Right lobe of liver (tissue), 6 donors: ENCODE data around the gene CT45A1. TPM values are rescaled to one million over a fixed set of nuclear protein-coding genes. Genes with fewer than 3 reads are reported as not detected.
"Not testable (repeated sequence)": the region's sequence is repeated elsewhere in the genome, so short reads cannot be mapped to it uniquely, and the experiment has no call there.

Experiments
- ATAC-seq, 4 donors: fragments of 200-7000 bp; cut with Tn5 transposase; one replicate each; pipeline ENCODE4 v1.9.1; 2020; ENCODE audit warnings: mild to moderate bottlenecking in 4 of 4, moderate library complexity in 4 of 4
- DNase-seq, 3 donors: peaks; one replicate each; pipeline ENCODE4 v3.0.0-alpha.2; 2020
- H3K27ac ChIP-seq, 3 donors: fragments of 200-600 bp; one replicate each; pipeline ENCODE4 v1.8.0; 2022
- H3K27me3 ChIP-seq, 2 donors: fragments of 200-600 bp; one replicate each; pipeline ENCODE4 v1.8.0; 2022
- H3K36me3 ChIP-seq, 4 donors: fragments of 200-600 bp; sonication (generic) in 1 of 4; one replicate each; pipeline versions ENCODE4 v1.5.1 to v1.8.0; 2017 to 2022; ENCODE audit warnings: control low read depth in 1 of 4
- H3K4me1 ChIP-seq, 4 donors: fragments of 200-600 bp; sonication (generic) in 1 of 4; one replicate each; pipeline versions ENCODE4 v1.5.1 to v1.8.0; 2017 to 2022; ENCODE audit warnings: control low read depth in 1 of 4
- H3K4me3 ChIP-seq, 3 donors: fragments of 200-600 bp; one replicate each; pipeline ENCODE4 v1.8.0; 2022
- H3K9me3 ChIP-seq, 4 donors: fragments of 200-600 bp; sonication (generic) in 1 of 4; one replicate each; pipeline versions ENCODE4 v1.5.1 to v1.8.0; 2017 to 2022; ENCODE audit warnings: control low read depth in 1 of 4
- CTCF ChIP-seq, 4 donors: fragments of 200-600 bp in 3 of 4; fragments of 450-650 bp in 1 of 4; IDR thresholded peaks; one replicate each; pipeline versions ENCODE4 v1.5.1 to v1.8.0; 2016 to 2022; ENCODE audit warnings: antibody characterized with exemption in 4 of 4, mild to moderate bottlenecking in 2 of 4
- POLR2A ChIP-seq: fragments of 450-650 bp; IDR thresholded peaks from one replicate; pipeline ENCODE4 v1.6.1; 2017; ENCODE audit warnings: antibody characterized with exemption, mild to moderate bottlenecking
- WGBS: methylation state at CpG from one replicate; pipeline ENCODE4 v1.1.6; 2018; ENCODE audit warnings: low coverage, low lambda C conversion rate; ENCODE audit not compliant: insufficient coverage; ENCODE audit errors: missing lambda C conversion rate; 5-methylcytosine and 5-hydroxymethylcytosine counted together
- intact Hi-C, 2 donors: fragments of 100-400 bp; cut with DNase I; formaldehyde crosslinking; loops; one replicate each; pipeline versions ENCODE4 v1.11.2 to v1.14.1; 2022
- long read RNA-seq: library from polyadenylated mRNA; unstranded; transcript quantifications from one replicate; pipeline ENCODE4 v2.0.0, GENCODE V29; 2019
- total RNA-seq, 6 experiments: library from RNA; depleted of rRNA in 2 of 6; stranded (reverse); fragments of >200 nt in 2 of 6; fragmentation: NEBNext Ultra II Directional in 3 of 6; extraction: Animal tissue kit (Norgen Biotek cat#: 25700) in 3 of 6; gene quantifications; one replicate each; pipeline versions ENCODE4 v1.1.0 to v1.2.4, GENCODE V29; 2016 to 2023
- donor health status: DM: no; HTN: yes; CAD: no.
- donor health status: DM: no; HTN: no; CAD: no.
- donor health status: DM: no; HTN: no; CAD: no.
- donor health status: DM: no; HTN: yes; CAD: no.
- donor health status: DM: no; HTN: yes; CAD: no.

The CT45A1 gene
- total RNA-seq, result not detected
- long read RNA-seq, result 0 reads

- no CpG with 5 or more reads among the region's 15 CpGs for WGBS
- not testable (repeated sequence) for H3K27me3 ChIP-seq, H3K4me1 ChIP-seq
These were observed at the start of gene CT45A1 for GRCh38 chrX:135713183-135713689. Gene CT45A1 (plus strand): TSS chrX:135713639. CDS start chrX:135718941, 5,302 bp downstream.

GRCh38 chrX:135672979-135673378, 40.5 kb upstream of the CT45A1 start:
- ATAC-seq, H3K9me3 ChIP-seq, H3K4me1 ChIP-seq, H3K36me3 ChIP-seq, H3K27me3 ChIP-seq, DNase-seq, intact Hi-C loops, H3K4me3 ChIP-seq, H3K27ac ChIP-seq: not testable (repeated sequence)

More at GRCh38 chrX:135713183-135713689, at the start of gene CT45A1:
- intact Hi-C loops, H3K27ac ChIP-seq, H3K9me3 ChIP-seq, ATAC-seq, H3K36me3 ChIP-seq, DNase-seq, H3K4me3 ChIP-seq: not testable (repeated sequence)

GRCh38 chrX:135688137-135688536, 25.3 kb upstream of the CT45A1 start:
- DNase-seq, result no peak
- TF ChIP-seq POLR2A (no peak), CTCF (IDR thresholded peaks at IDR 0.05) (peak in 1 of 4 donors; percentile 8)
- Histone ChIP-seq H3K27me3 (no peaks in the 10 kb centered on the region), H3K27ac (no peak overlapping the region), H3K4me3 (no peak overlapping the region), H3K36me3 (no peaks in the 10 kb centered on the region), H3K4me1 (no peaks in the 10 kb centered on the region), H3K9me3 (no peaks in the 10 kb centered on the region)
- 36% methylated on average over 10 of the region's 16 CpGs for WGBS
- no peak for ATAC-seq
- intact Hi-C loops, result no loop called here

GRCh38 chrX:135695471-135695870, 18.0 kb upstream of the CT45A1 start:
- Histone ChIP-seq H3K9me3 (no peaks in the 10 kb centered on the region), H3K27ac (no peak overlapping the region), H3K36me3 (no peaks in the 10 kb centered on the region), H3K27me3 (no peaks in the 10 kb centered on the region), H3K4me3 (no peak overlapping the region), H3K4me1 (no peaks in the 10 kb centered on the region)
- intact Hi-C loops, result no loop called here
- no peak for ATAC-seq
- no peak for TF ChIP-seq CTCF (IDR thresholded peaks at IDR 0.05)
- no peak for TF ChIP-seq POLR2A
- 22% methylated on average over 3 of the region's 3 CpGs for WGBS
- no peak for DNase-seq

- intact Hi-C loops, result no loop called here
- Histone ChIP-seq H3K27me3 (no peaks in the 10 kb centered on the region), H3K36me3 (no peaks in the 10 kb centered on the region), H3K9me3 (no peaks in the 10 kb centered on the region), H3K4me3 (no peak overlapping the region), H3K4me1 (no peaks in the 10 kb centered on the region), H3K27ac (no peak overlapping the region)
- no peak for DNase-seq
- ATAC-seq, result peak in 2 of 4 donors; percentile 22 to 28
- TF ChIP-seq CTCF (IDR thresholded peaks at IDR 0.05) (peak in 2 of 4 donors; percentile 10 to 23), POLR2A (no peak)
These were observed 15.8 kb upstream of the CT45A1 start for GRCh38 chrX:135697601-135698000.

- no peak for TF ChIP-seq POLR2A
- TF ChIP-seq CTCF (IDR thresholded peaks at IDR 0.05), result no peak
- intact Hi-C loops, result no loop called here
- Histone ChIP-seq H3K27me3 (no peaks in the 10 kb centered on the region), H3K9me3 (no peaks in the 10 kb centered on the region), H3K4me1 (no peaks in the 10 kb centered on the region), H3K27ac (no peak overlapping the region), H3K4me3 (no peak overlapping the region), H3K36me3 (no peaks in the 10 kb centered on the region)
- DNase-seq (no peak), ATAC-seq (no peak)
These were observed 14.5 kb upstream of the CT45A1 start for GRCh38 chrX:135698924-135699323.
